Activated T-cell treated with anti-CD3 and anti-CD28 coated beads for 48 hours (primary cell): Measurements from ENCODE around the gene CPEB2.
"Not testable (repeated sequence)": the region's sequence is repeated elsewhere in the genome, so short reads cannot be mapped to it uniquely, and the experiment has no call there.

ENCODE experiments used
- DNase-seq: peaks from one replicate; pipeline ENCODE4 v3.0.0-alpha.2; 2020; ENCODE audit warnings: low read depth

CPEB2 gene

DNA sequence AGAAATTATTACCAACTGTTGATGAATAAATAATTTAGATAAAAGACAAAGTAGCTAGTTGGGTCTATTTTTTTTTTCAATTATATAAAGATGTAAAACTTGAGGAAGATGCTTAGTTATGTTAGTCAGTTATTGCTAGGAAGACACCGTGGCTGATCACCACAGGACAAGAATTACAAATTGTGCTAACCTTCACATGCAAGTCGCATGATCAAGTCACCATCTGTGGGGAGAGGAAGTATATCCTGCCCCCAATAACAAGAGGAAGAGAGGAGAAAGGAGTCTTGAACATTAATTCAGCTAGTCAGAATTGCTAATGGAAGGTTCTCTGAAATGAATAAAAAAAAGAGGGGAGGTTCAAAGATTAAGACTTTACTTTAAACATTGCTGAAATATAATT lies 52.3 kb downstream of the CPEB2 start:
- DNase-seq: no peak

- DNase-seq: no peak
Observed at GRCh38 chr4:15060213-15060612, 57.9 kb downstream of the CPEB2 start.

DNA sequence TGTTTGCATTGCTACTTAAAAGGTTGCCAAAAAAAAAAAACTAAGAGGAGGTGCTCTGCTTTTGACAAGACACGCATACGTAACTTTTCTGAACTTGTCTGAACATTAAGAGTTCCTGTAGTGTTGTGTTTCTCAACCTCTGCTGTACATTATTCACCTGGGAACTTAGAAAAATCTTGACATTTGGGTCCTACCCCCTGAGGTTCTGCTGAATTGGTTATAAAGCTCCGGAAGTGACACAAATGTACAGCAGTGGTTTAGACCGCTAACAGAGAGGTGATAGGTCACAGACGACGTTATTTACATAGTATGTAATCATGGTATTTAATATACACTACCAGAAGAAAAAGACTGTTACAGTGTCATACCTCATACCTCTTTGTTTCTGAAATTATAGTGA lies 61.1 kb downstream of the CPEB2 start:
- DNase-seq: no peak

DNA sequence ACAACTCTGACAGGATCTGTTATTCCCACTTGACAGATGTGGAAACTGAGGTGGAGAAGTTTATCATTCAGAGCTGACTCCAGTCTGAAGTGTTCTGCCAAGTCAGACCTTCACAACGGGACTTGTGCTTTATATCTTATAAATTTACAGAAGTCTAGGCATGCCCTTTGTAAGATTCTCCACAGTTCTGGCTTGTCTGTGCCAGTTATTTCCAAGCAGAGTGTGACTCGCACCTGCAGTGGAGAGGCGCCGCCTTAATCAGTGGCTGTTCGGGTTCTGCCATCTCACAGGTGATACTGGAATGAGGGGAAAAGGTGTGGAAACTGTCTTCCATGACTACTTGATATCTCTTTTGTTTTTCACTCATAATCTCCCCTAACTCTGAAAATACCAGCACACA lies 63.2 kb downstream of the CPEB2 start:
- no peak for DNase-seq

GRCh38 chr4:15066140-15066539 lies 63.9 kb downstream of the CPEB2 start:
- no peak for DNase-seq

- no peak for DNase-seq
Observed at GRCh38 chr4:15068298-15068697, 66.0 kb downstream of the CPEB2 start.

DNA sequence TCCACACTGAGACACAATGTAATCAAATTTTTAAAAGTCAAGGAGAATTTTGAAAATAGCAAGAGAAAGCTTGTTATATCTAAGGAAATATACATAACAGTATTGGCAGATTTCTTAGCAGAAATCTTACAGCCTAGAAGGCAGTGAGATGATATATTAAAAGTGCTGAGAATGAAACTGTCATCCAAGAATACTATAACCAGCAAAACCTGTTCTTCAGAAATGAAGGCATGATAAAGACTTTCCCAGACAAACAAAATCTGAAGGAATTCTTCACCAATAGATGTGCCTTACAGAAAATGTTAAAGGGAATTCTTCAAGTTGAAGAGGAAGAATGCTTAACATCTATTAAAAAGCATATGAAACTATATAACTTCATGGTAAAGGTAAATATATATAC lies 73.6 kb downstream of the CPEB2 start:
- DNase-seq: no peak

DNA sequence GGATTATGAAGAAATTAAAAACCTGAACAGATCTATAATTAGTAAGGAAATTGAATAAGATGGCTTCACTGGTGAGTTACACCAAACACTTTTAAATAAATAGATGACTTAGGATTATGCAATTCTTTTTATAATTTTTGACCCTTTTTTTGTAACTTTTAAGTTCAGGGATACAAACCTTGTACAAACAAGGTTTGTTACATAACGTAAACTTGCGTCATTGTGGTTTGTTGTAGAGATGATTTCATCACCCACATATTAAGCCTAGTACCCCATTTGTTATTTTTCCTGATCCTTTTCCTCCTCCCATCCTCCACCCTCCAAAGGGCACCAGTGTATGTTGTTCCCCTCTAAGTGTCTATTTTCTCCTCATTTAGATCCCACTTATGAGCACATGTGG lies 75.7 kb downstream of the CPEB2 start:
- no peak for DNase-seq

DNA sequence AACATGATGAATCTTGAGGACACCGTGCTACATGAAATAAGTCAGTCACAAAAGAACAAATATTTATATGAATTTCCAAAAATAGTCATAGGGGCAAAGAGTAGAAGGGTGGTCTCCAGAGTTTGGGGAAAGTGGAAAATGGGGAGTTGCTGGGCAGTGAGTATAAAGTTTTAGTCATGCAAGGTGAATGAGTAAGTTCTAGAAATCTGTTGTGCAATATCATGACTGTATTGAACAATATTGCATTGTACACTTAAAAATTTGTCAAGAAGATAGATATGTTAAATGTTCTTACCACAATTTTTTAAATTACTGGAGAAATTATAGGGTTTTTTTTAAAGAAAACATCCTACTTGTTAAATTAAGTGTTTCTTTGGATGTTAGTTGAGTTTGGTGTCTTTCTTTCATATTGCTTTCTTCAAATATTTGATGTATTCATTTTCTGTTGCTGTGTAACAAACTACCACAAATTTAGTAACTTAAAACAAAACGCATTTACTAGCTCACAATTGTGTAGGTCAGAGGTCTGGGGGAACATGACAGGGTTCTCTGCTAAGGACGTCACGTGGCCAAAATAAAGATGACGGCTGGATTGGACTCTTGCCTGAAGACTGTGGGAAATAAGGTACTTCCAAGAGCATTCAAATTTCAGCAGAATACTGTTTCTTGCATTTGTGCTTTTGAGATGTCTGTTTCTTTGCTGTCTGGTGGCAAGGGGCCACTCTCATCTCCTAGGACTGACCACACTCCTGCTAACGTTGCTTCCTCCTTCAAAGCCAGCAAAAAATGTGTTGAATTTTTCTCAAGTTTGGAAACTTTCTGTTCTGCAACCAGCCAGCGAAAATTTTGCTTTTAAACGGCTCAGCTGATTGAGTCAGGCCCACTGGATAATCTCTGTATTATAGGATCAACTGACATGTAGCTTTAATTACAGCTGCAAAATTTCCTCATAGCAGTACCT lies 76.7 kb downstream of the CPEB2 start:
- DNase-seq: no peak

DNA sequence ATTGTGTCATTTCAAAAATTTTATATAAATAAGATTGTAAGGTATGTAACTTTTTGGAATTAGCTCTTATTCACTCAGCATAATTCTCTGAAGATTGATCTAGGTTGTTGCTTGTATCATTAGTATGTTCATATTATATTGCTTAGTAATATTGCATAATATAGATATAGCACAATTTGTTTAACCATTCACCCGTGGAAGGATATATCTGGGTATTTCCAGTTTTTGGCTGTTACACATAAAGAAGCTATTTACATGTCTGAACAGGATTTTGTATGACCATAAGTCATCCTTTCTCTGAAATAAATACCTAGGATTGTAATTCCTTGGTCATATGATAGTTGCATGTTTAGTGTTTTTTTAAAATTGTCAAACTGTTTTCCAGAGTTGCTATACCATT lies 82.5 kb downstream of the CPEB2 start:
- DNase-seq: no peak

- not testable (repeated sequence) for DNase-seq
Observed at GRCh38 chr4:15085762-15086161, 83.5 kb downstream of the CPEB2 start.

DNA sequence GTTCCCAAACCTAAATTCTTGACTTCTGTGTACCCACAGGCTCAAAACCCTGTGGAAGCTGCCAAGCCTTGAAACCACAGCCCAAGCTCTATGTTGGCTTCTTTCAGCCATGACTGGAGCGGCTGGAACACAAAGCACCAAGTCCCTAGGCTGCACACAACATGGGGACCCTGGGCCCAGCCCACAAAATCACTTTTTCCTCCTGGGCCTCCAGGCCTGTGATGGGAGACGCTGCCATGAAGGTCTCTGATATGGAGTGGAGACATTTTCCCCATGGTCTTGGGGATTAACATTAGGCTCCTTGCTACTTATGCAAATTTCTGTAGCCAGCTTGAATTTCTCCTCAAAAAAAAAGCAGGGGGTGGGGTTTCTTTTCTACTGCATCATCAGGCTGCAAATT lies 84.0 kb downstream of the CPEB2 start:
- DNase-seq: not testable (repeated sequence)

DNA sequence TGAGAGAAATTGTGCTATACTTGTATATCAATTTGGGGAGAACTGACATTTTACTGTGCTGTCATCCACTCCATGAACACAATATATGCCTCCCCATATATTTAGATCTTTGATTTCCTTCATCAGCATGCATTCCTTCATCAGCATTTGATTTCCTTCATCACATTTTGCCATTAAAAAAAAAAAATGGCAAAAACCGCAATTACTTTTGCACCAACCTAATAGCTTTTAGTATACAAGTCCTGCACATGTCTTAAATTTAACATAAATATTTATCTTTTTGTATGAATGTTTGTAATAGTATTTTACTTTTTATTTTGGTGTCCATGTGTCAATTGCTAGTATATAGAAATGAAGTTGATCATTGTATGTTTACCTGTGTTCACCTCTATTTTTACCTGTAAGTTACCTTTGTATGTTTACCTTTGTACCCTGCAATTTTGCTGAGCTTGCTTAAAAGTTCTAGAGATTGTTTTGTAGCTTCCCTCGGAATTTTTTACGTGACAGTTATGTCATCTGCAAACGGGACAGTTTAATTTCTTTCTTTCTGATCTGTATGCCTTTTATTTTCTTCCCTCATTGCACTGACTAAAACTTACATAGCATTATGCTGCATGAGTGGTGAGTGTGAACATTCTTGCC lies 86.2 kb downstream of the CPEB2 start:
- no peak for DNase-seq

- no peak for DNase-seq
Observed at GRCh38 chr4:15089979-15090378, 87.7 kb downstream of the CPEB2 start.

- no peak for DNase-seq
Observed at GRCh38 chr4:15100380-15100779, 98.1 kb downstream of the CPEB2 start.

- DNase-seq: no peak
Observed at GRCh38 chr4:15100994-15101695, 98.9 kb downstream of the CPEB2 start.

GRCh38 chr4:15104825-15105224 lies 102.5 kb downstream of the CPEB2 start:
- DNase-seq: no peak

GRCh38 chr4:15106399-15106798 lies 104.1 kb downstream of the CPEB2 start:
- DNase-seq: no peak

DNA sequence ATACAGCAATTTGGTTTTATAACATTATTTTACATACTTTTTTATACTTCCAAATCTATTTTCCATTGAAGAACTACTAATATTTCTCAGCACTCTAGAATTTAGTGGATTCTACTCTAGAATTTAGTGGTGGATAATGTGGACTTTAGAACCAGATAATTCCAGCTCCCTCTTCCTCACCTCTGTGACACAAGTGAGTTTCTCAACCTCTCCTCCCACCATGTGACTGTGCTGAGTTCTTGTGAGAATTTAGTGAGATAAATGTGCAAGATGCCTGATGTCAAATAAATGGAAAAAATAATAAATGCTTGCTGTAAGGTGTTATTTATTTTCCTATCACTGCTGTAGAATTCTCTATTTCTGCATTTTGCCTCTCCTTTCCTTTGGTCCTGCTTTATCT lies 107.3 kb downstream of the CPEB2 start:
- no peak for DNase-seq

DNA sequence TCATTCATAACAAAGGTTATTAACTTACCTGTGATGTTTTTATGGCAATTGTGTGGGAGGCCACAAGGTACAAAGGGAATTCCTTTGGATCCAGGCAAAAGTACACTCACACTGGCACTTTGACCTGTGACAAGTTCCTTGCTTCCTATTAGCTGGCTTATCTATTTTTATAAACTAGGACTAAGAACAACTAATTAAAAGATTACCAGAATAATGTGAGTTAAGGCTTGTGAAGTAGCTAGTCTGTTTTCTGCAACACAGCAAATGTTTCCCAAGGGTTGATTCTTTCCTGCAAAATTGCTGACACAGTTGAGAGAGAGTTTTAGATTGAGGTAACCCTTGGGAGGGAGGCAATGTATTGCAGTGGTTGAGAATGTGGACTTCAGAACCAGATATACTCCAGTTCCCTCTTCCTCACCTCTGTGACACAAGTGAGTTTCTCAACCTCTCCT lies 107.9 kb downstream of the CPEB2 start:
- no peak for DNase-seq

DNA sequence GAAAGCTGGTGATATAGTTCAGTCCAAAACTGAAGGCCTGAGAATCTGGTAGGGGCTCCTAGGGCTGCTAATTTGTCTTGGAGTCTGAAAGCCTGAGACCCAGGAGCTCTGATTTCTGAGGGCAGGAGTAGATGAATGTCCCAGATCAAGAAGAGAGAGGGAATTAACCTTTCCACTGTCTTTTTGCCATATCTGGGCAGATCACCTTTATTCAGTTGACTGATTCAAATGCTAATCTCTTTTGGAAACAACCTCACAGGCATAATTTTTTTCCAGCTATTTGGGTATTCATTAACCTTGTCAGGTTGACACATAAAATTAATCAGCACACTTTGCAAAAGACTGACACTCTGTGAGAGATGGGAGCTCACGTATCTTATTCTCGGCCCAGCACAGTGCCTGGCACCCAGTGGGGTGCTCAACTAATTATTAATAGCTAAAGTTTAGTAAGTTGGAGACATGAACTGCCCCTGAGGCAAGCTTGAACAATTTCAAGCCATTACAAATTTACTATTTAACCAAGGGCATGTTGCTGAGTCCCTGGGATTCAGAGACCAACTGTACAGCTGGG lies 114.3 kb downstream of the CPEB2 start:
- DNase-seq: no peak

GRCh38 chr4:15117270-15117946 lies 115.1 kb downstream of the CPEB2 start:
- peak; percentile 3 for DNase-seq
